Activated CD4-positive, alpha-beta memory T cell treated with anti-CD3 and anti-CD28 coated beads for 36 hours (primary cell): Measurements from ENCODE around the gene TMEM243. TPM values are rescaled to one million over a fixed set of nuclear protein-coding genes. Genes with fewer than 3 reads are reported as not detected.
"Not testable (repeated sequence)": the region's sequence is repeated elsewhere in the genome, so short reads cannot be mapped to it uniquely, and the experiment has no call there.

ENCODE experiments used
- CTCF ChIA-PET: fragments of 350-600 bp; sonication (Branson Sonifier 250); formaldehyde crosslinking; loops from one replicate; lab custom pipeline; 2021; ENCODE audit warnings: antibody characterized with exemption, inconsistent platforms; lab: Charles Lee
- POLR2A ChIA-PET: fragments of 350-600 bp; sonication (Branson Sonifier 250); formaldehyde crosslinking; loops from one replicate; lab custom pipeline; 2021; ENCODE audit warnings: antibody characterized with exemption; lab: Charles Lee
- DNase-seq: peaks from one replicate; pipeline ENCODE4 v3.0.0-alpha.2; 2020
- H3K27ac Mint-ChIP-seq: one replicate; pipeline ENCODE4 v1.8.0; 2021; ENCODE audit warnings: mixed read lengths
- H3K27me3 Mint-ChIP-seq: one replicate; pipeline ENCODE4 v1.8.0; 2021; ENCODE audit warnings: mixed read lengths
- H3K36me3 Mint-ChIP-seq: one replicate; pipeline ENCODE4 v1.8.0; 2021; ENCODE audit warnings: mixed read lengths
- H3K4me1 Mint-ChIP-seq: one replicate; pipeline ENCODE4 v1.8.0; 2021; ENCODE audit warnings: low read depth, mixed read lengths
- H3K4me3 Mint-ChIP-seq: one replicate; pipeline ENCODE4 v1.8.0; 2021; ENCODE audit warnings: mild to moderate bottlenecking, mixed read lengths
- H3K9me3 Mint-ChIP-seq: one replicate; pipeline ENCODE4 v1.8.0; 2021; ENCODE audit warnings: mixed read lengths
- intact Hi-C: fragments of 100-400 bp; cut with micrococcal nuclease; formaldehyde crosslinking; loops from one replicate; pipeline ENCODE4 v1.15.1; 2023
- total RNA-seq, 2 experiments: library from RNA; stranded (reverse); gene quantifications; one replicate each; pipeline ENCODE4 v1.2.3, GENCODE V29; 2021

Gene TMEM243
- 10 to 100 TPM; 44.7 to 47.8 TPM for total RNA-seq

DNA sequence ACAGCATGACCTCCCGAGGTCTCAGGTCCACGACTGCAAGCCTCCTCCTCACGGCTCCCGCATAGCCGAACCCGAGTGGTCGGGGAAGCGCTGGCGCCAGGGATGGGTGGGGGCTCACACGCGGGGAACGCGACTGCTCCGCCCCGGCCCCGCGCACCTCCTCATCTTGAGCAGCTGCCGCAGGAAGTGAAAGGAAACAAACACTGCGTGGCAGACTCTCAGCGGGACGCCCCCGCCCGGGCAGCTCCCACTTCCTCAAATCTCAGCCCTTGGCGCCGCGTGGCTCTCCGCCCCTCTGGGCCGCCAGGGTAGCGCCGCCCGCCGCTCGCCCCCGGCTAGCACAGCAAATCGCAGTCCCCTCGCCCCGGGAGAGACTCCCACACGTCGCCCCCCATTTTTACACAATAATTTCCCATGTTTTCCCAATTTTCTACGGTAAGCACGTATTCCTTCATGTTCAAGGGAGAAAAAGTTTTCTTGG is at the start of gene TMEM243:
Gene TMEM243 (minus strand): TSS at position 188 of the 481 bp plus-strand sequence. CDS start 229 bp downstream, outside the sequence.
- ChIA-PET POLR2A (interaction anchor here (1.0 to 7.3 kb wide), 7 partner anchors 11 to 285 kb away, joined by 3 to 104 read pairs (median 5); partner anchors contain the start of genes CROT and DMTF1), CTCF (interaction anchor here (0.9 to 5.9 kb wide), 5 partner anchors 17 to 160 kb away, joined by 3 to 53 read pairs (median 4); partner anchors contain the start of genes DMTF1 and ELAPOR2)
- no peaks in the 10 kb centered on the region for H3K27me3 Mint-ChIP-seq
- peak within 1 kb of the TSS; percentile 99 for H3K4me3 Mint-ChIP-seq
- intact Hi-C loops, result loop anchor here (1.0 to 5.0 kb wide), 6 partner anchors 17 to 998 kb away; partner anchors contain the start of genes ADAM22 and CROT
- H3K36me3 Mint-ChIP-seq, result peaks cover 21% of the 10 kb centered on the region
- H3K4me1 Mint-ChIP-seq, result peaks cover 32% of the 10 kb centered on the region
- H3K27ac Mint-ChIP-seq, result peak within 1 kb of the TSS; percentile 96
- DNase-seq, result peak; percentile 90
- no peaks in the 10 kb centered on the region for H3K9me3 Mint-ChIP-seq

GRCh38 chr7:87267239-87267900 is 47.8 kb upstream of the TMEM243 start:
- no peaks in the 10 kb centered on the region for H3K4me1 Mint-ChIP-seq
- H3K4me3 Mint-ChIP-seq, result no peak overlapping the region
- peaks cover 24% of the 10 kb centered on the region for H3K27me3 Mint-ChIP-seq
- ChIA-PET CTCF (no interaction called here), POLR2A (no interaction called here)
- intact Hi-C loops, result no loop called here
- no peaks in the 10 kb centered on the region for H3K36me3 Mint-ChIP-seq
- no peaks in the 10 kb centered on the region for H3K9me3 Mint-ChIP-seq
- H3K27ac Mint-ChIP-seq, result no peak overlapping the region
- DNase-seq, result no peak

DNA sequence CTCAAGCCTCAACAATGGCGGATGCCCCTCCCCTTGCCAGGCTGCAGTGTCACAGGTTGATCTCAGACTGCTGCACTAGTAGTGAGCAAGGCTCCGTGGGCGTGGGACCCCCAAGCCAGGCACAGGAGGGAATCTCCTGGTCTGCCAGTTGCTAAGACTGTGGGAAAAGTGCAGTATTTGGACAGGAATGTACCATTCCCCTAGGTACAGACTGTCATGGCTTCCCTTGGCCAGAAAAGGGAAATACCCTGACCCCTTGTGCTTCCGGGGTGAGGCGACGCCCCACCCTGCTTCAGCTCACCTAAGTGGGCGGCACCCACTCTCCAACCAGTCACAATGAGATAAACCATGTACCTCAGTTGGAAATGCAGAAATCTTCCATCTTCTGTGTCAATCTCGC is 44.0 kb upstream of the TMEM243 start:
- no peaks in the 10 kb centered on the region for H3K4me1 Mint-ChIP-seq
- H3K4me3 Mint-ChIP-seq, result no peak overlapping the region
- no peaks in the 10 kb centered on the region for H3K36me3 Mint-ChIP-seq
- H3K27me3 Mint-ChIP-seq, result peaks cover 23% of the 10 kb centered on the region
- POLR2A ChIA-PET, result no interaction called here
- H3K9me3 Mint-ChIP-seq, result peaks cover under 1% of the 10 kb centered on the region
- no peak for DNase-seq
- intact Hi-C loops, result no loop called here
- no peak overlapping the region for H3K27ac Mint-ChIP-seq
- CTCF ChIA-PET, result no interaction called here

DNA sequence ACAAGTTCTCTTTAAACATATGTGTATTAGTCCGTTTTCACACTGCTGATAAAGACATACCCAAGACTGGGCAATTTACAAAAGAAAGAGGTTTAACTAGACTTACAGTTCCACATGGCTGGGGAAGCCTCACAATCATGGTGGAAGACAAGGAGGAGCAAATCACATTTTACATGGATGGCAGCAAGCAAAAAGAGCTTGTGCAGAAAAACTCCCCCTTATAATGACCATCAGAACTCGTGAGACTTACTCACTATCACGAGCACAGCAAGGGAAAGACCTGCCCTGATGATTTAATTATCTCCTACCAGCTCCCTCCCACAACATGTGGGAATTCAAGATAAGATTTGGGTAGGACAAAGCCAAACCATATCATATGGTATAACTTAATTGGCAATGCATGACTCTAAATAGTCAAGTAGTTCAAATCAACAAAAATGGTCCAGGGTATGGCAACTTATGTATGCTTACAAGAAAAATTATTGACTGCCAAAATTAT is 34.1 kb upstream of the TMEM243 start:
- no peak for DNase-seq
- Mint-ChIP-seq H3K4me3 (no peak overlapping the region), H3K4me1 (no peaks in the 10 kb centered on the region), H3K36me3 (no peaks in the 10 kb centered on the region), H3K9me3 (peaks cover 4% of the 10 kb centered on the region), H3K27ac (no peak overlapping the region), H3K27me3 (peaks cover 2% of the 10 kb centered on the region)
- POLR2A ChIA-PET, result no interaction called here
- CTCF ChIA-PET, result no interaction called here
- intact Hi-C loops, result no loop called here

GRCh38 chr7:87245671-87246070 is 26.1 kb upstream of the TMEM243 start:
- H3K4me3 Mint-ChIP-seq, DNase-seq, H3K27ac Mint-ChIP-seq, intact Hi-C loops, H3K27me3 Mint-ChIP-seq, CTCF ChIA-PET, H3K36me3 Mint-ChIP-seq, POLR2A ChIA-PET, H3K4me1 Mint-ChIP-seq: not testable (repeated sequence)
- H3K9me3 Mint-ChIP-seq, result peaks cover 19% of the 10 kb centered on the region

GRCh38 chr7:87238464-87239051 is 19.0 kb upstream of the TMEM243 start:
- intact Hi-C loops, H3K36me3 Mint-ChIP-seq, DNase-seq, CTCF ChIA-PET, H3K27me3 Mint-ChIP-seq, H3K4me1 Mint-ChIP-seq, POLR2A ChIA-PET, H3K4me3 Mint-ChIP-seq, H3K9me3 Mint-ChIP-seq, H3K27ac Mint-ChIP-seq: not testable (repeated sequence)

DNA sequence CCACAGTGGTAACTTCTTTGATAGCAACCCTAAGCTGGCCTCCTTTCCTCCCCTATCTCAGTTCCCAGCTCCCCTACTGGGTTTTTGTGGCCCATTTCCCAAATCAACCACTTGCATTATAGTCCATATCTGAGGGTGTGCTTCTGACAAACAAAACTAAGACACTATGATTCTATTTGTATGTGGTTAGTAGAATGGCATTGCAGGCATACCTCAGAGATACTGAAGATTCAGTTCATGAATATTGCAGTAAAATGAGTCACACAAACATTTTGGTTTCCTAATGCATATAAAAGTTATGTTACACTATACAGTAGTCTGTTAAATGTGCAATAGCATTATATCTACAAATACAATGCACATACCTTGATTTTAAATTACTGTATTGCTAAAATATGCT is 15.4 kb upstream of the TMEM243 start:
- intact Hi-C loops, result no loop called here
- CTCF ChIA-PET, result interaction anchor here (1.0 to 1.1 kb wide), 2 partner anchors 86 to 309 kb away, joined by 3 read pairs; no protein-coding TSS in a partner anchor

GRCh38 chr7:87231711-87232110 is 12.2 kb upstream of the TMEM243 start:
- no peaks in the 10 kb centered on the region for H3K9me3 Mint-ChIP-seq
- peaks cover 4% of the 10 kb centered on the region for H3K4me1 Mint-ChIP-seq
- no peak overlapping the region for H3K27ac Mint-ChIP-seq
- H3K4me3 Mint-ChIP-seq, result no peak overlapping the region
- no peaks in the 10 kb centered on the region for H3K36me3 Mint-ChIP-seq
- H3K27me3 Mint-ChIP-seq, result no peaks in the 10 kb centered on the region
- DNase-seq, result no peak
- ChIA-PET CTCF (no interaction called here), POLR2A (no interaction called here)
- intact Hi-C loops, result no loop called here

More for the DNA sequence above, 15.4 kb upstream of the TMEM243 start:
- POLR2A ChIA-PET, result interaction anchor here (1.1 kb wide), 1 partner anchor 14 kb away, joined by 3 read pairs; no protein-coding TSS in a partner anchor
- no peak for DNase-seq
- H3K4me1 Mint-ChIP-seq, result peaks cover 5% of the 10 kb centered on the region
- peaks cover 1% of the 10 kb centered on the region for H3K27me3 Mint-ChIP-seq
- no peak overlapping the region for H3K4me3 Mint-ChIP-seq
- no peaks in the 10 kb centered on the region for H3K36me3 Mint-ChIP-seq
- H3K9me3 Mint-ChIP-seq, result no peaks in the 10 kb centered on the region
- no peak overlapping the region for H3K27ac Mint-ChIP-seq

DNA sequence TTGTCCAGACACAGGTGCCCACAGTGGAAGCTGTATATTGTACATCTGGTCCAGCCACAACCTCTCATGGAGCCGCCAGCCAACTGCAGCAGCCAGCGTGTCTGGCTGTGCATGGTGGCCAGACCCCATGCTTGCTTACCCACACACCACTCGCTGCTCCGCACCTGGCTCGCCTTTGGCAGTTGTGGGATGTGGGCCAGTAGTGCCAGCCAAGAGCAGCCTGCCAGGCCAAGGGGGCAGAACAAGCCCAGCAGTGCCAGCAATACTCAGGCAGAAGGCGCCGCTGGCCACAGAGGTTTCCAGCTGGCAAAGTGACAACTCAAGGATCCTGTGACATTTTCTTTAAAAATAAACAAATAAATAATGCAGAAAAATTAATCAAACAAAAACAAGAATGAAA is 11.7 kb upstream of the TMEM243 start:
- Mint-ChIP-seq H3K36me3 (no peaks in the 10 kb centered on the region), H3K4me3 (no peak overlapping the region), H3K4me1 (peaks cover 7% of the 10 kb centered on the region), H3K9me3 (no peaks in the 10 kb centered on the region), H3K27ac (no peak overlapping the region), H3K27me3 (no peaks in the 10 kb centered on the region)
- intact Hi-C loops, result no loop called here
- DNase-seq, result no peak
- ChIA-PET POLR2A (no interaction called here), CTCF (interaction anchor here (0.5 kb wide), 1 partner anchor 196 kb away, joined by 3 read pairs; no protein-coding TSS in a partner anchor)

GRCh38 chr7:87226495-87226894 is 7.0 kb upstream of the TMEM243 start:
- POLR2A ChIA-PET, result no interaction called here

DNA sequence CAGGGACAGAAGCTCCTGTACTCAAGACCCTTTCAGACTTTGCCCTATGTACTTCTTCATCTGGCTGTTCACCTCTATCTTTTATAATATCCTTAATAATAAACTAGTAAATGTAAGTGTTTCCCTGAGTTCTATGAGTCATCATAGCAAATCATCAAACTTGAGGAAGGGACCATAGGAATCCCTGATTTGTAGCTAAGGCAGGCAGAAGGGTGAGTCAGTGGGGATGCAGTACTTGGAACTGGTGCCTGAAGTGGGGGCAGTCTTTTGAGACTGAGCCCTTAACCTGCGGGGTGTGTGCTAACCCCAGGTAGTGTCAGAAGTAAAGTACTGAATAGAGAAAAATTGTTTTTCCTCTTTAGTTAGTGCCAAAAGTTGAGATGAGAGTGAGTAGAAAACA is 6.2 kb upstream of the TMEM243 start:
- no peaks in the 10 kb centered on the region for H3K27me3 Mint-ChIP-seq
- H3K4me3 Mint-ChIP-seq, result no peak overlapping the region
- H3K9me3 Mint-ChIP-seq, result no peaks in the 10 kb centered on the region
- DNase-seq, result no peak
- no peak overlapping the region for H3K27ac Mint-ChIP-seq
- no peaks in the 10 kb centered on the region for H3K36me3 Mint-ChIP-seq
- ChIA-PET CTCF (interaction anchor here (3.3 kb wide), 1 partner anchor 11 kb away, joined by 12 read pairs; no protein-coding TSS in a partner anchor), POLR2A (no interaction called here)
- intact Hi-C loops, result no loop called here
- H3K4me1 Mint-ChIP-seq, result peaks cover 16% of the 10 kb centered on the region

More at GRCh38 chr7:87226495-87226894, 7.0 kb upstream of the TMEM243 start:
- Mint-ChIP-seq H3K4me1 (peaks cover 12% of the 10 kb centered on the region), H3K36me3 (no peaks in the 10 kb centered on the region), H3K27me3 (no peaks in the 10 kb centered on the region), H3K4me3 (no peak overlapping the region), H3K9me3 (no peaks in the 10 kb centered on the region), H3K27ac (no peak overlapping the region)
- CTCF ChIA-PET, result interaction anchor here (3.3 kb wide), 1 partner anchor 10 kb away, joined by 12 read pairs; no protein-coding TSS in a partner anchor
- DNase-seq, result no peak
- intact Hi-C loops, result no loop called here

DNA sequence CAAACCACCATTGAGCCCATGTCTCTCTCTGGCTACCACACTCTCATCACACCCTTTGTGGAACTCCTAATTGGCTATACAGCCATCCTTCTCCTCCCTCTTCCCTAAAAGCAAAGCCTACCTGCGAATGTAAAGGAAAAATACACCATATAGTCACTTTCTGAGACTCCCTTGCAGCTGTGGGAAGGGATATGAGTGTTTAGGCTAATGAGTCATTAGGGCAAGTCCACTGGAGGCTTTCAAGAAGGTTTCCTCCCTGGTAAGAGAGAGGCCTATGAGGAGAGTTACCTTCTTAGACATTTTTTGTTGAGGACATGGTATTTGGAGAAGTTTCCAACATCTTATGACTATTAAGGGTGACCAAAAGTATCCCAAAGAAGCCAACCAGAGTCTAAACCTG is 4.1 kb upstream of the TMEM243 start:
- Mint-ChIP-seq H3K9me3 (no peaks in the 10 kb centered on the region), H3K27me3 (no peaks in the 10 kb centered on the region), H3K36me3 (peaks cover 10% of the 10 kb centered on the region), H3K4me3 (no peak overlapping the region), H3K4me1 (peaks cover 18% of the 10 kb centered on the region), H3K27ac (no peak overlapping the region)
- POLR2A ChIA-PET, result interaction anchor here (0.6 kb wide), 1 partner anchor 11 kb away, joined by 3 read pairs; no protein-coding TSS in a partner anchor
- DNase-seq, result no peak
- intact Hi-C loops, result loop anchor here (1.0 kb wide), 1 partner anchor 9 kb away; no protein-coding TSS in a partner anchor
- CTCF ChIA-PET, result interaction anchor here (0.7 to 3.3 kb wide), 2 partner anchors 13 to 34 kb away, joined by 3 to 12 read pairs; no protein-coding TSS in a partner anchor
